GM21367 (cell line): ENCODE data around the gene PTPA.

Experiments
- ATAC-seq: cut with Tn5 transposase; IDR thresholded peaks from one replicate; pipeline ENCODE4 v1.9.1; 2021; ENCODE audit not compliant: unreplicated experiment

PTPA gene

GRCh38 chr9:129081388-129081904 lies 29.8 kb upstream of the PTPA start:
- no peak for ATAC-seq

GRCh38 chr9:129084087-129084486 lies 27.1 kb upstream of the PTPA start:
- no peak for ATAC-seq

- no peak for ATAC-seq
Observed at GRCh38 chr9:129089246-129089645, 22.0 kb upstream of the PTPA start.

- ATAC-seq: no peak
Observed at GRCh38 chr9:129093602-129094386, 17.4 kb upstream of the PTPA start.

- no peak for ATAC-seq
Observed at GRCh38 chr9:129094387-129095169, 16.6 kb upstream of the PTPA start.

GRCh38 chr9:129095170-129095667 lies 16.0 kb upstream of the PTPA start:
- no peak for ATAC-seq

- no peak for ATAC-seq
Observed at GRCh38 chr9:129095908-129096307, 15.3 kb upstream of the PTPA start.

GRCh38 chr9:129097671-129098306 lies 13.4 kb upstream of the PTPA start:
- no peak for ATAC-seq

GRCh38 chr9:129098328-129098727 lies 12.9 kb upstream of the PTPA start:
- ATAC-seq: no peak

GRCh38 chr9:129100383-129101169 lies 10.6 kb upstream of the PTPA start:
- no peak for ATAC-seq

- no peak for ATAC-seq
Observed at GRCh38 chr9:129101279-129101678, 9.9 kb upstream of the PTPA start.

- ATAC-seq: no peak
Observed at GRCh38 chr9:129102095-129102525, 9.1 kb upstream of the PTPA start.

GRCh38 chr9:129102791-129103594 lies 8.2 kb upstream of the PTPA start:
- ATAC-seq: no peak

GRCh38 chr9:129103595-129103965 lies 7.6 kb upstream of the PTPA start:
- no peak for ATAC-seq

GRCh38 chr9:129104051-129104450 lies 7.2 kb upstream of the PTPA start:
- ATAC-seq: no peak

- ATAC-seq: no peak
Observed at GRCh38 chr9:129105857-129106694, 5.1 kb upstream of the PTPA start.

- no peak for ATAC-seq
Observed at GRCh38 chr9:129107651-129108050, 3.6 kb upstream of the PTPA start.

GRCh38 chr9:129108083-129108804 lies 3.0 kb upstream of the PTPA start:
- no peak for ATAC-seq
